Neutrophil (primary cell): Measurements from ENCODE around the gene IDI1.

Experiments used
- H3K27ac ChIP-seq: fragments of 200-600 bp; sonication (generic); 2 replicates; pipeline ENCODE4 v1.5.1; 2016; ENCODE audit warnings: mild to moderate bottlenecking, moderate library complexity
- H3K27me3 ChIP-seq: fragments of 200-600 bp; sonication (generic); 2 replicates; pipeline ENCODE4 v1.6.0; 2016; ENCODE audit warnings: mild to moderate bottlenecking
- H3K36me3 ChIP-seq: fragments of 200-600 bp; sonication (generic); 2 replicates; pipeline ENCODE4 v1.5.1; 2017
- H3K4me1 ChIP-seq, 2 experiments: fragments of 200-600 bp in 1 of 2; sonication (generic) in 1 of 2; 1 replicate in 1 of 2; 2 replicates in 1 of 2; pipeline versions ENCODE4 v1.5.1 to v1.6.1; 2013 to 2016; ENCODE audit warnings: low read depth in 1 of 2, low read length in 1 of 2, mild to moderate bottlenecking in 1 of 2, moderate library complexity in 1 of 2; ENCODE audit not compliant: control insufficient read depth in 1 of 2, insufficient read depth in 1 of 2
- H3K4me3 ChIP-seq, 2 experiments: fragments of 200-600 bp in 1 of 2; sonication (generic) in 1 of 2; 1 replicate in 1 of 2; 2 replicates in 1 of 2; pipeline ENCODE4 v1.5.1; 2013 to 2016; ENCODE audit warnings: low read depth in 1 of 2, low read length in 1 of 2, mild to moderate bottlenecking in 1 of 2, moderate library complexity in 1 of 2
- H3K9me3 ChIP-seq: fragments of 200-600 bp; sonication (generic); 2 replicates; pipeline ENCODE4 v1.5.1; 2016
- CTCF ChIP-seq: fragments of 200-600 bp; sonication (generic); IDR thresholded peaks from 2 replicates; pipeline ENCODE4 v1.5.1; 2016; ENCODE audit warnings: antibody characterized with exemption

IDI1 gene

GRCh38 chr10:1024103-1024502, 24.8 kb downstream of the IDI1 start:
- Histone ChIP-seq H3K9me3 (no peaks in the 10 kb centered on the region), H3K4me3 (no peak overlapping the region), H3K36me3 (peaks cover 8% of the 10 kb centered on the region), H3K4me1 (no peaks in the 10 kb centered on the region), H3K27ac (no peak overlapping the region), H3K27me3 (no peaks in the 10 kb centered on the region)
- TF ChIP-seq CTCF = no peak

GRCh38 chr10:1022413-1022812, 26.5 kb downstream of the IDI1 start:
- Histone ChIP-seq H3K36me3 (peaks cover 20% of the 10 kb centered on the region), H3K27ac (no peak overlapping the region), H3K9me3 (no peaks in the 10 kb centered on the region), H3K4me3 (no peak overlapping the region), H3K4me1 (no peaks in the 10 kb centered on the region), H3K27me3 (no peaks in the 10 kb centered on the region)
- no peak for TF ChIP-seq CTCF

GRCh38 chr10:1020958-1021357, 28.0 kb downstream of the IDI1 start:
- peaks cover 34% of the 10 kb centered on the region for H3K36me3 ChIP-seq
- H3K9me3 ChIP-seq = no peaks in the 10 kb centered on the region
- no peaks in the 10 kb centered on the region for H3K27me3 ChIP-seq
- no peaks in the 10 kb centered on the region for H3K4me1 ChIP-seq
- no peak overlapping the region for H3K4me3 ChIP-seq
- no peak overlapping the region for H3K27ac ChIP-seq
- no peak for TF ChIP-seq CTCF

GRCh38 chr10:1020460-1020859, 28.5 kb downstream of the IDI1 start:
- no peak for TF ChIP-seq CTCF
- Histone ChIP-seq H3K27ac (no peak overlapping the region), H3K9me3 (no peaks in the 10 kb centered on the region), H3K4me1 (no peaks in the 10 kb centered on the region), H3K4me3 (no peak overlapping the region), H3K27me3 (no peaks in the 10 kb centered on the region), H3K36me3 (peaks cover 37% of the 10 kb centered on the region)

GRCh38 chr10:1019362-1019761, 29.6 kb downstream of the IDI1 start:
- Histone ChIP-seq H3K27me3 (no peaks in the 10 kb centered on the region), H3K27ac (no peak overlapping the region), H3K4me3 (no peak overlapping the region), H3K36me3 (peaks cover 39% of the 10 kb centered on the region), H3K4me1 (no peaks in the 10 kb centered on the region), H3K9me3 (no peaks in the 10 kb centered on the region)
- no peak for TF ChIP-seq CTCF

- H3K27ac ChIP-seq = no peak overlapping the region
- H3K4me1 ChIP-seq = no peaks in the 10 kb centered on the region
- no peak for TF ChIP-seq CTCF
- no peaks in the 10 kb centered on the region for H3K9me3 ChIP-seq
- no peak overlapping the region for H3K4me3 ChIP-seq
- H3K27me3 ChIP-seq = no peaks in the 10 kb centered on the region
- peaks cover 63% of the 10 kb centered on the region for H3K36me3 ChIP-seq
Measured at GRCh38 chr10:1015688-1016087, 33.2 kb downstream of the IDI1 start.
